ENCODE results near the gene PDE6D. TPM values are rescaled to one million over a fixed set of nuclear protein-coding genes. Genes with fewer than 3 reads are reported as not detected.

PDE6D gene
- total RNA-seq, 1 experiment from 2014 or later, result 31.4 TPM

DNA sequence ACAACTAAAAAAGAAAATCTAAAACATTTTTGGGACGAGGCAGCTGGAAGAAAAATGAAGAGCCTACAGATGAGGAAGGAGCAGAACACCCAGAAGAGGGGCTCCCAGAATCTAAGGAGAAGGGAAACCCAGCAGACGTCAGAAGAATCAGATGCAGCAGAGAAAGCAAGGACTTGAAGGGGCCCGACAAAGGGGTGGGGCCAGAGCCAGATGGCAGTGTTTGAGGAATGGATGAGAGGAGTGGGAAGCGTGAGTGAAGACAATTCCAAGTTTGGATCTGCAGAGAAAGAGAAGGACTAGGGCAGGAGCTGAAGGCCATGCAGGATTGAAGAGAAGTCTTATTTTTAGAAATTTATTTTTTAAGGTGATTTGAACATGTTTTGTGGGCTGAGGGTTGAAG is 53.5 kb downstream of the PDE6D start:
- ATAC-seq, result no peak
- Histone ChIP-seq H3K4me1 (ENCODE audit: control insufficient read depth, insufficient read depth, low read length) (no peaks in the 10 kb centered on the region), H3K27me3 (ENCODE audit: control insufficient read depth, insufficient read depth, low read length) (no peaks in the 10 kb centered on the region), H3K27ac (ENCODE audit: low read length) (no peak overlapping the region), H3K36me3 (ENCODE audit: control insufficient read depth, insufficient read depth, low read length) (no peaks in the 10 kb centered on the region), H3K4me3 (ENCODE audit: low read depth in 2 of 2, low read length in 2 of 2) (no peak overlapping the region), H3K9me3 (ENCODE audit: control insufficient read depth, insufficient read depth, low read depth, low read length) (no peaks in the 10 kb centered on the region)
- DNase-seq (ENCODE audit: low read depth, low spot score), result no peak
- ChIA-PET CTCF (interaction anchor here (0.7 kb wide), 1 partner anchor 50 kb away, joined by 4 read pairs; no protein-coding TSS in a partner anchor), POLR2A (no interaction called here)
- BruUV-seq (replicated peaks), result no TSS peak
- in situ Hi-C loops (cut with HindIII; ENCODE audit: low pct_unique_long_range_greater_than_20kb, low sequenced_read_pairs), result no loop called here
- intact Hi-C loops (cut with micrococcal nuclease; ENCODE audit: unreplicated experiment), result no loop called here
- TF ChIP-seq, protein P1, sequence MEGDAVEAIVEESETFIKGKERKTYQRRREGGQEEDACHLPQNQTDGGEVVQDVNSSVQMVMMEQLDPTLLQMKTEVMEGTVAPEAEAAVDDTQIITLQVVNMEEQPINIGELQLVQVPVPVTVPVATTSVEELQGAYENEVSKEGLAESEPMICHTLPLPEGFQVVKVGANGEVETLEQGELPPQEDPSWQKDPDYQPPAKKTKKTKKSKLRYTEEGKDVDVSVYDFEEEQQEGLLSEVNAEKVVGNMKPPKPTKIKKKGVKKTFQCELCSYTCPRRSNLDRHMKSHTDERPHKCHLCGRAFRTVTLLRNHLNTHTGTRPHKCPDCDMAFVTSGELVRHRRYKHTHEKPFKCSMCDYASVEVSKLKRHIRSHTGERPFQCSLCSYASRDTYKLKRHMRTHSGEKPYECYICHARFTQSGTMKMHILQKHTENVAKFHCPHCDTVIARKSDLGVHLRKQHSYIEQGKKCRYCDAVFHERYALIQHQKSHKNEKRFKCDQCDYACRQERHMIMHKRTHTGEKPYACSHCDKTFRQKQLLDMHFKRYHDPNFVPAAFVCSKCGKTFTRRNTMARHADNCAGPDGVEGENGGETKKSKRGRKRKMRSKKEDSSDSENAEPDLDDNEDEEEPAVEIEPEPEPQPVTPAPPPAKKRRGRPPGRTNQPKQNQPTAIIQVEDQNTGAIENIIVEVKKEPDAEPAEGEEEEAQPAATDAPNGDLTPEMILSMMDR (IDR thresholded peaks at IDR 0.05), result no peak
- TF ChIP-seq, protein P2, sequence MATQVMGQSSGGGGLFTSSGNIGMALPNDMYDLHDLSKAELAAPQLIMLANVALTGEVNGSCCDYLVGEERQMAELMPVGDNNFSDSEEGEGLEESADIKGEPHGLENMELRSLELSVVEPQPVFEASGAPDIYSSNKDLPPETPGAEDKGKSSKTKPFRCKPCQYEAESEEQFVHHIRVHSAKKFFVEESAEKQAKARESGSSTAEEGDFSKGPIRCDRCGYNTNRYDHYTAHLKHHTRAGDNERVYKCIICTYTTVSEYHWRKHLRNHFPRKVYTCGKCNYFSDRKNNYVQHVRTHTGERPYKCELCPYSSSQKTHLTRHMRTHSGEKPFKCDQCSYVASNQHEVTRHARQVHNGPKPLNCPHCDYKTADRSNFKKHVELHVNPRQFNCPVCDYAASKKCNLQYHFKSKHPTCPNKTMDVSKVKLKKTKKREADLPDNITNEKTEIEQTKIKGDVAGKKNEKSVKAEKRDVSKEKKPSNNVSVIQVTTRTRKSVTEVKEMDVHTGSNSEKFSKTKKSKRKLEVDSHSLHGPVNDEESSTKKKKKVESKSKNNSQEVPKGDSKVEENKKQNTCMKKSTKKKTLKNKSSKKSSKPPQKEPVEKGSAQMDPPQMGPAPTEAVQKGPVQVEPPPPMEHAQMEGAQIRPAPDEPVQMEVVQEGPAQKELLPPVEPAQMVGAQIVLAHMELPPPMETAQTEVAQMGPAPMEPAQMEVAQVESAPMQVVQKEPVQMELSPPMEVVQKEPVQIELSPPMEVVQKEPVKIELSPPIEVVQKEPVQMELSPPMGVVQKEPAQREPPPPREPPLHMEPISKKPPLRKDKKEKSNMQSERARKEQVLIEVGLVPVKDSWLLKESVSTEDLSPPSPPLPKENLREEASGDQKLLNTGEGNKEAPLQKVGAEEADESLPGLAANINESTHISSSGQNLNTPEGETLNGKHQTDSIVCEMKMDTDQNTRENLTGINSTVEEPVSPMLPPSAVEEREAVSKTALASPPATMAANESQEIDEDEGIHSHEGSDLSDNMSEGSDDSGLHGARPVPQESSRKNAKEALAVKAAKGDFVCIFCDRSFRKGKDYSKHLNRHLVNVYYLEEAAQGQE (IDR thresholded peaks at IDR 0.05; ENCODE audit: insufficient read depth in 1 of 2, low read depth in 2 of 2, low read length in 1 of 2), result no peak
- no peak for TF ChIP-seq POLR2AphosphoS5 (IDR thresholded peaks at IDR 0.05; ENCODE audit: low read depth, low read length)
- no peak for TF ChIP-seq TCF7L2 (IDR thresholded peaks at IDR 0.05; ENCODE audit: low read depth, low read length)
- no peak for TF ChIP-seq SIN3A (IDR thresholded peaks at IDR 0.05; ENCODE audit: borderline replicate concordance, insufficient read depth, low read depth, low read length)

DNA sequence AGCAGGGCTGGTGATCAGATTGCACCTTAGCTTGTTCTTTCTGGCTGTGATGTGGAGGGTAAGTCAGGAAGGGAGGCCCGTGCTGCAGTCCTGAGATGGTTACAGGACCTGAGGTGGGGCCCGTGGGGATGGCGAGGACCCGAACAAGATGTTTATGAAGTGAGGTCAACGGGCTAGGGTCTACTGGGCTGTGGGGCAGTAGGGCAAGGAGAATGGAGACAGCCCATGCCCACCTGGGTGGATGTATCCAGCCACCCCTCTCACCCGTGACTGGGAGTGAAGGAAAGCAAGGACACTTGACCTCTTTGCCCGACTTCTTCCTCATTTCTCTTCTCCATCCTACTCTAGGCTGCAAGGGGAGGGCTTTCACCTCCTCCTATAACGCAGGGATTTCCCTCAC is 54.8 kb downstream of the PDE6D start:
- CTCF ChIA-PET, result no interaction called here
- BruUV-seq (replicated peaks), result no TSS peak
- no peak overlapping the region for H3K4me3 ChIP-seq (ENCODE audit: low read depth in 2 of 2, low read length in 2 of 2)
- POLR2A ChIA-PET, result no interaction called here
- in situ Hi-C loops (cut with HindIII; ENCODE audit: low pct_unique_long_range_greater_than_20kb, low sequenced_read_pairs), result no loop called here
- ATAC-seq, result no peak
- H3K36me3 ChIP-seq (ENCODE audit: control insufficient read depth, insufficient read depth, low read length), result no peaks in the 10 kb centered on the region
- intact Hi-C loops (cut with micrococcal nuclease; ENCODE audit: unreplicated experiment), result no loop called here
- no peak overlapping the region for H3K27ac ChIP-seq (ENCODE audit: low read length)
- TF ChIP-seq POLR2AphosphoS5 (IDR thresholded peaks at IDR 0.05; ENCODE audit: low read depth, low read length) (no peak), SIN3A (IDR thresholded peaks at IDR 0.05; ENCODE audit: borderline replicate concordance, insufficient read depth, low read depth, low read length) (no peak), TCF7L2 (IDR thresholded peaks at IDR 0.05; ENCODE audit: low read depth, low read length) (no peak)
- TF ChIP-seq, protein P1 (IDR thresholded peaks at IDR 0.05), result no peak
- TF ChIP-seq, protein P2 (IDR thresholded peaks at IDR 0.05; ENCODE audit: insufficient read depth in 1 of 2, low read depth in 2 of 2, low read length in 1 of 2), result no peak
- H3K4me1 ChIP-seq (ENCODE audit: control insufficient read depth, insufficient read depth, low read length), result no peaks in the 10 kb centered on the region
- no peak for DNase-seq (ENCODE audit: low read depth, low spot score)
- H3K9me3 ChIP-seq (ENCODE audit: control insufficient read depth, insufficient read depth, low read depth, low read length), result no peaks in the 10 kb centered on the region
- no peaks in the 10 kb centered on the region for H3K27me3 ChIP-seq (ENCODE audit: control insufficient read depth, insufficient read depth, low read length)
